Subcutaneous abdominal adipose tissue (tissue), 5 donors: ENCODE measurements around the gene MYH8.

Experiments
- H3K27ac ChIP-seq: one replicate; pipeline ENCODE4 v1.7.0; 2013; ENCODE audit warnings: low read depth, mild to moderate bottlenecking, inconsistent platforms, low read length, moderate library complexity
- H3K27me3 ChIP-seq, 5 donors: one replicate each; pipeline ENCODE4 v1.7.0; 2013; ENCODE audit warnings: low read length in 5 of 5, inconsistent platforms in 1 of 5; ENCODE audit not compliant: control insufficient read depth in 5 of 5, insufficient read depth in 4 of 5
- H3K36me3 ChIP-seq, 5 donors: one replicate each; pipeline ENCODE4 v1.7.0; 2013; ENCODE audit warnings: low read length in 5 of 5; ENCODE audit not compliant: control insufficient read depth in 5 of 5, insufficient read depth in 5 of 5
- H3K4me1 ChIP-seq, 5 donors: one replicate each; pipeline ENCODE4 v1.7.0; 2013; ENCODE audit warnings: low read length in 5 of 5, mild to moderate bottlenecking in 3 of 5, moderate library complexity in 1 of 5; ENCODE audit not compliant: control insufficient read depth in 5 of 5, insufficient read depth in 5 of 5
- H3K4me3 ChIP-seq, 5 donors: one replicate each; pipeline ENCODE4 v1.7.0; 2013; ENCODE audit warnings: low read length in 5 of 5, low read depth in 1 of 5
- H3K9ac ChIP-seq, 5 donors: one replicate each; pipeline ENCODE4 v1.7.0; 2013; ENCODE audit warnings: low read length in 5 of 5, mild to moderate bottlenecking in 4 of 5, moderate library complexity in 3 of 5
- H3K9me3 ChIP-seq, 5 donors: one replicate each; pipeline ENCODE4 v1.7.0; 2013; ENCODE audit warnings: low read length in 5 of 5; ENCODE audit not compliant: control insufficient read depth in 5 of 5
- donor health status: healthy.
- donor health status: healthy.
- donor health status: healthy.
- donor health status: healthy.
- donor health status: healthy.

Gene MYH8

GRCh38 chr17:10428781-10429180, 7.0 kb upstream of the MYH8 start:
- Histone ChIP-seq H3K4me3 (no peak overlapping the region), H3K9me3 (peaks cover 0 to 7% (median 3%) of the 10 kb centered on the region in 5 donors), H3K27ac (no peak overlapping the region), H3K36me3 (no peaks in the 10 kb centered on the region), H3K4me1 (no peaks in the 10 kb centered on the region), H3K27me3 (no peaks in the 10 kb centered on the region), H3K9ac (no peak overlapping the region)

- H3K4me1 ChIP-seq: no peaks in the 10 kb centered on the region
- no peak overlapping the region for H3K4me3 ChIP-seq
- no peaks in the 10 kb centered on the region for H3K27me3 ChIP-seq
- H3K9me3 ChIP-seq: no peaks in the 10 kb centered on the region
- no peak overlapping the region for H3K27ac ChIP-seq
- H3K36me3 ChIP-seq: no peaks in the 10 kb centered on the region
- H3K9ac ChIP-seq: no peak overlapping the region
Measured at GRCh38 chr17:10421211-10421610, 539 bp downstream of the MYH8 start.

GRCh38 chr17:10420811-10421210, 939 bp downstream of the MYH8 start:
- Histone ChIP-seq H3K4me3 (no peak overlapping the region), H3K4me1 (no peaks in the 10 kb centered on the region), H3K9me3 (no peaks in the 10 kb centered on the region), H3K36me3 (no peaks in the 10 kb centered on the region), H3K27me3 (no peaks in the 10 kb centered on the region), H3K27ac (no peak overlapping the region), H3K9ac (no peak overlapping the region)

- no peaks in the 10 kb centered on the region for H3K27me3 ChIP-seq
- H3K9me3 ChIP-seq: no peaks in the 10 kb centered on the region
- H3K4me3 ChIP-seq: no peak overlapping the region
- no peak overlapping the region for H3K27ac ChIP-seq
- no peaks in the 10 kb centered on the region for H3K4me1 ChIP-seq
- no peak overlapping the region for H3K9ac ChIP-seq
- H3K36me3 ChIP-seq: no peaks in the 10 kb centered on the region
Measured at GRCh38 chr17:10417431-10417830, 4.3 kb downstream of the MYH8 start.

GRCh38 chr17:10415161-10415560, 6.6 kb downstream of the MYH8 start:
- Histone ChIP-seq H3K4me3 (no peak overlapping the region), H3K4me1 (no peaks in the 10 kb centered on the region), H3K27me3 (no peaks in the 10 kb centered on the region), H3K27ac (no peak overlapping the region), H3K9me3 (no peaks in the 10 kb centered on the region), H3K9ac (no peak overlapping the region), H3K36me3 (no peaks in the 10 kb centered on the region)

- Histone ChIP-seq H3K4me3 (no peak overlapping the region), H3K36me3 (no peaks in the 10 kb centered on the region), H3K27ac (no peak overlapping the region), H3K9ac (no peak overlapping the region), H3K4me1 (no peaks in the 10 kb centered on the region), H3K27me3 (no peaks in the 10 kb centered on the region), H3K9me3 (no peaks in the 10 kb centered on the region)
Measured at GRCh38 chr17:10403589-10403988, 18.2 kb downstream of the MYH8 start.

- H3K4me3 ChIP-seq: no peak overlapping the region
- H3K9ac ChIP-seq: no peak overlapping the region
- H3K36me3 ChIP-seq: no peaks in the 10 kb centered on the region
- no peaks in the 10 kb centered on the region for H3K4me1 ChIP-seq
- H3K27me3 ChIP-seq: no peaks in the 10 kb centered on the region
- no peak overlapping the region for H3K27ac ChIP-seq
- H3K9me3 ChIP-seq: no peaks in the 10 kb centered on the region
Measured at GRCh38 chr17:10398352-10398751, 23.4 kb downstream of the MYH8 start.

GRCh38 chr17:10396524-10397163, 25.1 kb downstream of the MYH8 start:
- H3K27ac ChIP-seq: no peak overlapping the region
- H3K9me3 ChIP-seq: no peaks in the 10 kb centered on the region
- no peak overlapping the region for H3K9ac ChIP-seq
- H3K4me3 ChIP-seq: no peak overlapping the region
- H3K27me3 ChIP-seq: no peaks in the 10 kb centered on the region
- H3K36me3 ChIP-seq: no peaks in the 10 kb centered on the region
- H3K4me1 ChIP-seq: no peaks in the 10 kb centered on the region

- Histone ChIP-seq H3K9ac (no peak overlapping the region), H3K27ac (no peak overlapping the region), H3K36me3 (no peaks in the 10 kb centered on the region), H3K9me3 (no peaks in the 10 kb centered on the region), H3K4me1 (no peaks in the 10 kb centered on the region), H3K27me3 (no peaks in the 10 kb centered on the region), H3K4me3 (no peak overlapping the region)
Measured at GRCh38 chr17:10394201-10394887, 27.4 kb downstream of the MYH8 start.

- Histone ChIP-seq H3K4me3 (no peak overlapping the region), H3K9ac (no peak overlapping the region), H3K27me3 (no peaks in the 10 kb centered on the region), H3K4me1 (no peaks in the 10 kb centered on the region), H3K27ac (no peak overlapping the region), H3K36me3 (no peaks in the 10 kb centered on the region), H3K9me3 (no peaks in the 10 kb centered on the region)
Measured at GRCh38 chr17:10392880-10393279, 28.9 kb downstream of the MYH8 start.
